HG02623 (cell line): ENCODE data around the gene WDFY4.

ENCODE experiments used
- ATAC-seq: cut with Tn5 transposase; IDR thresholded peaks from one replicate; pipeline ENCODE4 v1.9.1; 2021; ENCODE audit warnings: moderate library complexity; ENCODE audit not compliant: unreplicated experiment

Gene WDFY4

DNA sequence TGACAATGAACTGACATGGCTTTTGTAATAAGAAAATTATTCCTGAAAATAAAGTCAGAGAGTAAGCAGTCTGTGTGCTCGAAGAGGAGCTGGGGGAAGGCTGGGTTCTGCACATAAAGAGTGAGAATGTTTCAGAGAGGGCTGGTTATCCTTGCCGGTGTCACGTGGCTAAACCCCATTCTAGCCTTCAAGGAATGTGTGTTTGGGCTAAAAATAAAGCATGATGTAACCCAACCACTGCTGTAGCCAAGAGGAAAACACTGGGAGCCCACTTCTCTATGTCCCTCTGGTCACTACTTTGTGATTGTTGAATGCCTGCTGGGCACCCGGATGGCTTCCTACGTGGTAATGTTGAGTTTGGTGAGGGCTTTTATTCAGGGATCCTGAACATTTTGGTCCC lies 23.5 kb downstream of the WDFY4 start:
- ATAC-seq, result no peak

- no peak for ATAC-seq
These were observed 26.1 kb downstream of the WDFY4 start for GRCh38 chr10:48710647-48711275.

DNA sequence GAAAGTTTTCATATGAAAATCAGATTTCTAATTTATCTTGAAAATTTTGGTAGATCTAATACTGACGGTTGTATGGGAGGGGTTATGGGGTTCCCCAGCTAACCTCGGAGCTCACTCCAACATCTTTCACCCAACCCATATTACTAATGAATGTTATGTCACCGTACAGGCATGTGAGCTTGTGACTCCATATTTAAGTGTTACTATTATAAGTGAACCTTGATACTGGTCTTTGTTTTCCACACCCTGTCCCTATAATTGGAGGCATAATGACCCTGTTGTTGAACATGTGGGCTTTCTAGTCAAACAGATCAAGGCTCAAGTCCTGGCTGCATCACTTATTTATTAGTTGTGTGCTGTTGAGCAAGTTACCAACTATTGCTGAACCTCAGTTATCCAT lies 27.2 kb downstream of the WDFY4 start:
- no peak for ATAC-seq

DNA sequence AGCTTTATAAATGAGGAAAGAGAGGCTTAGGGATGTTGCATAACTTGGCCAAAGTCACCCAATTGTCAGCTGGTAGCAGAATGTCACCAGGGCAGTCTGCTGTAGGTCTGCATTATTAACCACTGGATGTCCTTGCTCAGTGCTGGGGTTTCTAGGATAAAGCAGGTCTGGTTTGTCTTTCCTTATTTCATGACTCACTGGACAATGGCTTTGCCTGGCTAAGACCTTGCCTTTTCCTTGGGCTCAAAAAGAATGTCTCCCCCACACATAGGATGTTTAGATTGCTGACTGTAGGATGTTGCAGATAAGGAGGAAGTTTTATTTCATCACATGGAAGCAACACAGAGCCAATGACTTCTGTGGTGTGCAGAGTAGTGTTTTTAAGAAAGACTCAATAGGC lies 29.4 kb downstream of the WDFY4 start:
- ATAC-seq, result no peak

GRCh38 chr10:48716416-48716815 lies 31.7 kb downstream of the WDFY4 start:
- no peak for ATAC-seq

GRCh38 chr10:48720611-48721010 lies 35.9 kb downstream of the WDFY4 start:
- ATAC-seq, result no peak

DNA sequence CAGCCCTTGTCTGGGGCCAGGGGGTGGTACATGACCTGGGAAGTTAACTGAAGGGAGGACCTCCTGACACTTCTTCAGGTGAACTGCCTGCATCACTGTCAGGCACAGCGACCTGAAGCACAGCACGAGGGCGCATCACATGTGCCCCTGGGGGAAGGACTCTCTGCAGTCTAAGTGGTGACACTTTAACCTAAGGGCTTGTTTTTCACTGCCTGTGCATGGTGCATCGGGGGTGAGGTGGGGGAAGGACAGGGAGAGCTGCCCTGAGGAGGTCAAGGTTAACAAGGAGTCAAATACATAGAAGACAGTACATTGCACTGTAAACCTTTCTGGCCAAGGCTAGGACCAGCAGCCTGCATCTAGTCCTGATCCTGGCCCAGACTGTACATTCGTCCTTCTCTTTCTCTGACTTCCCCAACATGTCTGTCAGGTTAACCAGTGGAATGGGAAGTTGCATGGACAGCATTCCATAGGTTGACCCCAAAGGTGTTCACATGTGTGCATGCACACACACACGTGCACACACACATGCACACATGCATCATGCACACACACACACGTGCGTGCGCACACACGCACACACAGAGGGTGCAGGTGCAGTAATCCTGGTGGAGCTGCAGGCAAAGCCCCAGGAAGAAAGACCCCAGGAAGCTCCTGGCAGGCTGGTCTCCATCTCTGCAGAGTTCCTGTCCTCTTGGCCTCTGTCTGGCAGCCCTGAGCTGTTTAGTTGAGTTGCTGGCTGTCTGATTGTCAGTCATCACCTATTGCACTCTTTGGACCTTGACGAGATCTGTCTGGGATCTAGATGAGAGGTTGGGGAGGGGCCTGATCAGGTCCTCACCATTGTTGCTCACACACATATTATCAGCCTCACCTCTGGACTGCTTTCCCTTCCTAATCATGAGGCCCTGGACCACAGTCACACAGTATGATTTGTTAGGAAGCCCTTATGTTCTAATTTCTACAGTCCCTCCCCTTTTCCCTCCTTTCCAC lies 37.8 kb downstream of the WDFY4 start:
- ATAC-seq, result no peak

DNA sequence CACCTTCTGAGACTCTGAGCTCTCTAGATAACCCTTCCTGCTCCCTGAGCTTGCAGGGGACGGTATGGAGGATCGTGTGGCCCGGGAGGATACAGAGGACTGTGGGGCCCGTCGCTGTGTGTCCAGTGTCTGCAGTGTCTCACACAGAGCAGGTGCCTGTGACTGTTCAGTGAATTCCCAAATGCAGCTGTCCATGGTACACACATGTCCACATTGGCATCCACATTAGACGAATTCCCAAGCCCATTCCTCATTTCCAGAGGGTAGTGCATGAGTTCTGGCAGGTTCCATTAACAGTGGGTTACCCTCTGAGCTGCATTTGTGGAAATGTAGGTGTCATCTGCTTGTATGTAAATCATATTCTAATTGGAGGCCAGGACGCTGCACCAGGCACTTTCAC lies 39.5 kb downstream of the WDFY4 start:
- ATAC-seq, result no peak

- ATAC-seq, result no peak
These were observed 41.0 kb downstream of the WDFY4 start for GRCh38 chr10:48725708-48726107.

- no peak for ATAC-seq
These were observed 43.2 kb downstream of the WDFY4 start for GRCh38 chr10:48727866-48728265.

- no peak for ATAC-seq
These were observed 44.5 kb downstream of the WDFY4 start for GRCh38 chr10:48729222-48729621.

- no peak for ATAC-seq
These were observed 45.3 kb downstream of the WDFY4 start for GRCh38 chr10:48729941-48730457.

GRCh38 chr10:48731141-48731540 lies 46.5 kb downstream of the WDFY4 start:
- no peak for ATAC-seq

GRCh38 chr10:48731654-48732053 lies 47.0 kb downstream of the WDFY4 start:
- ATAC-seq, result no peak

DNA sequence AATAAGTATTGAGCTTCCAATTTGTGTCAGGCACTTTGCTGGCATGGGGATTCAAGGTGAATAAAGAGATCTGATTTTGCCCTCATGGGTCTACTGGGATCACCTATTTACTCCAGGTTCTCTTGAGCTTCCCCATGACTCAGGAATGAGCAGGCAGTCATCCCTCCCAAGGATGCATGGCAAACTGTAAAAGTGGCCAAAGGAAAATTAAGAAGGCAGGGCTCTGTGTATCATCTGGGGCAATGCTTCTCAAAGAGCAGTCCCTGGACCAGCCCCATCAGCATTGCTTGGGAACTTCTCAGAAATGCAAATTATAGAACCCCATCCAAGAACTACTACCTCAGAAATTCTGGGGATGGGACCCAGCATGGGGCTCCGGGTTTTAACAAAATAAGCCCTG lies 48.7 kb downstream of the WDFY4 start:
- ATAC-seq, result no peak

DNA sequence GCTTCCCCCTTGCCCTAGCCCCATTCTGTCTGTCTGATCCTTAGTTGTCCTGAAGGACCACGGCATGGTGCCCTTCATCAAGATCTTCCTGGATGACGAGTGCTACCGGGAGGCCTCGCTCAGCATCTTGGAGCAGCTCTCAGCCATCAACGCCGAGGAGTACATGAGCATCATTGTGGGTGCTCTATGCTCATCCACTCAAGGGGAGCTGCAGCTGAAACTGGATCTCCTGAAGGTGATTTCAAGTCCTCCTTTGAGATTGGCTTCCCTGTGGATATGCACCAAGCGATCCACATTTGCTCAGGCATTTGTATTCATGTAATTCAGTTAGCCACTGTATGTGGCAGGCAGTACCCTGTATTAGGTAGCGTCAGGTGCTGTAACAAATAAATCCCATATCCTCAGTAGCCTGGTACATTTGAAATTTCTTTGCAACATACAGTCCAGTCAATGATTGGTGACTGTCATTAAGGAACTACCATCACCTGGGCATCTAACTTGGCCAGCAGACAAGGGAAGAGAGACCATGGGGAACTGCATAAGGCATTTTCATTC lies 51.2 kb downstream of the WDFY4 start:
- ATAC-seq, result no peak

GRCh38 chr10:48736596-48736995 lies 51.9 kb downstream of the WDFY4 start:
- ATAC-seq, result no peak

- ATAC-seq, result no peak
These were observed 53.2 kb downstream of the WDFY4 start for GRCh38 chr10:48737886-48738285.

DNA sequence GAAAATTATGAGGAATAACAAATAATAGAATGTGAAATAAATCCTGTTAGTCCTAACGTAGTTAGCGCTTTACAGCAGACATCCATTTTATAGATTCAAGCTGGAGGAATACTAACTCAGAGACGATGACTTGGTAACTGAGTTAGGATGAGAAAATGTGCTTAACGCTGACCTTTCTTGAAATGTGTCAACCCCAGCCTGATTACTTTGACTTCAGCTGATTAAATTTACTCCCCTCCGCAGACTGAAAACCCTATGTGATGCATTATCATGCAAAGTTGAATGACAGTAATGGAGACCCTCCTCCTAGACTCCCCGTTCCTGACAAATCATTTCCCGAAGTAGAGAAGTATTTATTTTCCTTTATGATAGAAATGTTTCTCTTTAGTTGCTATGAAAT lies 54.5 kb downstream of the WDFY4 start:
- no peak for ATAC-seq

GRCh38 chr10:48740015-48740707 lies 55.5 kb downstream of the WDFY4 start:
- ATAC-seq, result no peak

DNA sequence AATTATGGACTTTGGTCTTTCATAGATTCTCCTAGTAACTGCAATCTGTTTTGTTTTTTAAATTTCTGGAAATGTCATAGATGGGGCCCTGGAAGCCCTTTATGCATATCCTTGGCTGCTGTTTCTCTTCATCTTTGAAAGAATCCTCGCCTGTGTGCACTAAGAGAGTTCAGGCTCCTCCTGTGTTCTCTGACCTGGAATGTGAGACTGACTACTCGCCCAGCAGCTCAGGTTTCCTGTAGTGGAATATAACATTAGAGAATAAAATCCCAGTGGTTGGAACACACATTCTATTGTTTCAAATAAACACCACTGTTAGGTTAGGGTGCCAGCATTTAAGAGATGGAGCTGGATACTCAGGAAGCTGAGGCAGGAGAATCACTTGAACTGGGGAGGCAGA lies 56.3 kb downstream of the WDFY4 start:
- no peak for ATAC-seq
